Gastrocnemius medialis (tissue), 4 donors: ENCODE results near the gene PRRT2. TPM values are rescaled to one million over a fixed set of nuclear protein-coding genes. Genes with fewer than 3 reads are reported as not detected.

Source experiments
- ATAC-seq, 2 donors: fragments of 150-250 bp; one replicate each; pipeline ENCODE4 v1.9.1; 2016
- DNase-seq, 2 donors: peaks; one replicate each; pipeline ENCODE4 v3.0.0-alpha.2; 2019
- H3K27ac ChIP-seq, 4 donors: fragments of 200-600 bp; sonication (generic); 1 replicate in 1 of 4; 2 replicates in 3 of 4; pipeline ENCODE4 v1.5.1; 2016 to 2018; ENCODE audit warnings: mild to moderate bottlenecking in 2 of 4, moderate library complexity in 1 of 4
- H3K27me3 ChIP-seq, 3 donors: fragments of 200-600 bp; sonication (generic) in 2 of 3; 1 replicate in 1 of 3; 2 replicates in 2 of 3; pipeline versions ENCODE4 v1.5.1 to v1.6.0; 2016 to 2019; ENCODE audit warnings: mild to moderate bottlenecking in 1 of 3, moderate library complexity in 1 of 3
- H3K36me3 ChIP-seq, 2 donors: fragments of 200-600 bp; sonication (generic) in 1 of 2; one replicate each; pipeline ENCODE4 v1.5.1; 2017 to 2018
- H3K4me1 ChIP-seq, 2 donors: fragments of 200-600 bp; sonication (generic) in 1 of 2; one replicate each; pipeline ENCODE4 v1.5.1; 2016 to 2017; ENCODE audit warnings: mild to moderate bottlenecking in 2 of 2
- H3K4me3 ChIP-seq, 4 donors: fragments of 200-600 bp; sonication (generic) in 3 of 4; 1 replicate in 1 of 4; 2 replicates in 3 of 4; pipeline ENCODE4 v1.5.1; 2016 to 2019; ENCODE audit warnings: mild to moderate bottlenecking in 2 of 4
- H3K9me3 ChIP-seq, 3 donors: fragments of 200-600 bp; sonication (generic) in 2 of 3; 1 replicate in 1 of 3; 2 replicates in 2 of 3; pipeline ENCODE4 v1.5.1; 2016 to 2019
- CTCF ChIP-seq, 5 experiments: fragments of 450-650 bp in 3 of 5; fragments of 200-600 bp in 2 of 5; sonication (generic) in 2 of 5; IDR thresholded peaks in 4 of 5; conservative IDR thresholded peaks in 1 of 5; 1 replicate in 4 of 5; 2 replicates in 1 of 5; pipeline ENCODE4 v1.5.1; 2016 to 2019; ENCODE audit warnings: antibody characterized with exemption in 5 of 5, mild to moderate bottlenecking in 3 of 5, moderate library complexity in 3 of 5
- POLR2A ChIP-seq, 2 donors: fragments of 450-650 bp; IDR thresholded peaks; one replicate each; pipeline ENCODE4 v1.6.1; 2017; ENCODE audit warnings: antibody characterized with exemption in 2 of 2, mild to moderate bottlenecking in 2 of 2, moderate library complexity in 2 of 2
- in situ Hi-C, 4 donors: fragments of 200-750 bp; cut with MboI; loops; one replicate each; pipeline versions ENCODE4 v1.15.0 to v1.8.0; 2017; ENCODE audit warnings: low sequenced_read_pairs in 4 of 4
- intact Hi-C: fragments of 100-400 bp; cut with DNase I; formaldehyde crosslinking; loops from one replicate; pipeline ENCODE4 v1.15.1; 2023; ENCODE audit warnings: low total_unique reads
- total RNA-seq, 4 donors: library from RNA; depleted of rRNA; stranded (reverse); fragments of >200 nt; gene quantifications; one replicate each; pipeline versions ENCODE4 v1.1.0 to v1.2.3, GENCODE V29; 2016

PRRT2 gene
- total RNA-seq, 4 donors from 2014 or later: 3.5 TPM; not detected in 3

- intact Hi-C loops (loop anchor here (2.0 to 10.0 kb wide), 7 partner anchors 118 to 1272 kb away; partner anchors contain the start of genes ALDOA, KCTD13, MYL11 and NUPR1), in situ Hi-C loops (no loop called here)
- no peaks in the 10 kb centered on the region for H3K9me3 ChIP-seq
- H3K27me3 ChIP-seq: no peaks in the 10 kb centered on the region
- peak overlapping the region; percentile 89 to 99 (median 96) for H3K27ac ChIP-seq
- no peak for TF ChIP-seq POLR2A (IDR thresholded peaks at IDR 0.05)
- H3K4me3 ChIP-seq: no peak overlapping the region
- peaks cover 49 to 54% of the 10 kb centered on the region in 2 donors for H3K4me1 ChIP-seq
- no peak for DNase-seq
- ATAC-seq: no peak
- H3K36me3 ChIP-seq: peaks cover 0 to 11% of the 10 kb centered on the region in 2 donors
Measured at GRCh38 chr16:29809031-29809747, 2.8 kb upstream of the PRRT2 start.

- no peaks in the 10 kb centered on the region for H3K9me3 ChIP-seq
- TF ChIP-seq POLR2A (IDR thresholded peaks at IDR 0.05): no peak
- no peak for TF ChIP-seq CTCF (IDR thresholded peaks at IDR 0.05 in 4 of 5, conservative IDR thresholded peaks at IDR 0.05 in 1 of 5)
- no peak overlapping the region for H3K4me3 ChIP-seq
- H3K36me3 ChIP-seq: peaks cover 0 to 11% of the 10 kb centered on the region in 2 donors
- intact Hi-C loops (loop anchor here (2.0 to 10.0 kb wide), 9 partner anchors 117 to 1273 kb away; partner anchors contain the start of genes ALDOA, KCTD13, MYL11 and NUPR1), in situ Hi-C loops (no loop called here)
- ATAC-seq: no peak
- DNase-seq: no peak
- H3K27ac ChIP-seq: peak overlapping the region; percentile 89 to 99 (median 96)
- H3K27me3 ChIP-seq: no peaks in the 10 kb centered on the region
- H3K4me1 ChIP-seq: peaks cover 47 to 49% of the 10 kb centered on the region in 2 donors
Measured at GRCh38 chr16:29809850-29810698, 1.9 kb upstream of the PRRT2 start.

- Histone ChIP-seq H3K4me3 (peak overlapping the region in 3 of 4 donors; percentile 60 to 78 (median 63)), H3K27ac (peak overlapping the region; percentile 89 to 99 (median 96)), H3K4me1 (peaks cover 52% of the 10 kb centered on the region in 2 donors), H3K27me3 (no peaks in the 10 kb centered on the region), H3K9me3 (no peaks in the 10 kb centered on the region), H3K36me3 (peaks cover 0 to 11% of the 10 kb centered on the region in 2 donors)
- ATAC-seq (no peak), DNase-seq (no peak)
- intact Hi-C loops (loop anchor here (5.0 to 10.0 kb wide), 2 partner anchors 167 to 714 kb away; partner anchors contain the start of gene ZNF768), in situ Hi-C loops (no loop called here)
- no peak for TF ChIP-seq CTCF (IDR thresholded peaks at IDR 0.05 in 4 of 5, conservative IDR thresholded peaks at IDR 0.05 in 1 of 5)
- no peak for TF ChIP-seq POLR2A (IDR thresholded peaks at IDR 0.05)
Measured at GRCh38 chr16:29810699-29811169, 1.3 kb upstream of the PRRT2 start.

GRCh38 chr16:29811170-29811895, 660 bp upstream of the PRRT2 start:
- peaks cover 52% of the 10 kb centered on the region in 2 donors for H3K4me1 ChIP-seq
- no peaks in the 10 kb centered on the region for H3K27me3 ChIP-seq
- TF ChIP-seq CTCF (IDR thresholded peaks at IDR 0.05 in 4 of 5, conservative IDR thresholded peaks at IDR 0.05 in 1 of 5): no peak
- TF ChIP-seq POLR2A (IDR thresholded peaks at IDR 0.05): peak; percentile 63 to 80
- H3K4me3 ChIP-seq: peak overlapping the region; percentile 60 to 83 (median 70)
- peak overlapping the region; percentile 89 to 99 (median 96) for H3K27ac ChIP-seq
- DNase-seq: peak; percentile 98 to 99
- peak; percentile 64 for ATAC-seq
- intact Hi-C loops (loop anchor here (5.0 to 10.0 kb wide), 2 partner anchors 166 to 713 kb away; partner anchors contain the start of gene ZNF768), in situ Hi-C loops (no loop called here)
- no peaks in the 10 kb centered on the region for H3K9me3 ChIP-seq
- H3K36me3 ChIP-seq: peaks cover 0 to 11% of the 10 kb centered on the region in 2 donors
